T-helper 1 cell treated with Interleukin-12 subunit alpha and Interleukin-12 subunit beta and Interleukin-4 antibody, amounts not matched to agents 30 μg/mL and 1 μg/mL, for 36 hours (primary cell): ENCODE results near the gene PKNOX2.
"Not testable (repeated sequence)": the region's sequence is repeated elsewhere in the genome, so short reads cannot be mapped to it uniquely, and the experiment has no call there.

Source experiments
- H3K27ac Mint-ChIP-seq: one replicate; pipeline ENCODE4 v1.8.0; 2021; ENCODE audit warnings: mild to moderate bottlenecking, mixed read lengths
- H3K27me3 Mint-ChIP-seq: one replicate; pipeline ENCODE4 v1.8.0; 2021; ENCODE audit warnings: low read depth, mixed read lengths
- H3K36me3 Mint-ChIP-seq: one replicate; pipeline ENCODE4 v1.8.0; 2021; ENCODE audit warnings: low read depth, mixed read lengths
- H3K4me1 Mint-ChIP-seq: one replicate; pipeline ENCODE4 v1.8.0; 2021; ENCODE audit warnings: low read depth, mixed read lengths
- H3K4me3 Mint-ChIP-seq: one replicate; pipeline ENCODE4 v1.8.0; 2021; ENCODE audit warnings: mild to moderate bottlenecking, moderate library complexity, mixed read lengths
- H3K9me3 Mint-ChIP-seq: one replicate; pipeline ENCODE4 v1.8.0; 2021; ENCODE audit warnings: mixed read lengths

PKNOX2 gene

GRCh38 chr11:125218336-125218735, 53.8 kb downstream of the PKNOX2 start:
- Mint-ChIP-seq H3K27me3 (peaks cover 6% of the 10 kb centered on the region), H3K4me1 (no peaks in the 10 kb centered on the region), H3K4me3 (no peak overlapping the region), H3K27ac (no peak overlapping the region), H3K36me3 (no peaks in the 10 kb centered on the region), H3K9me3 (no peaks in the 10 kb centered on the region)

- Mint-ChIP-seq H3K9me3 (no peaks in the 10 kb centered on the region), H3K27me3 (peaks cover 5% of the 10 kb centered on the region), H3K27ac (no peak overlapping the region), H3K4me1 (no peaks in the 10 kb centered on the region), H3K36me3 (no peaks in the 10 kb centered on the region), H3K4me3 (no peak overlapping the region)
Observed at GRCh38 chr11:125221461-125221860, 56.9 kb downstream of the PKNOX2 start.

GRCh38 chr11:125222494-125222893, 57.9 kb downstream of the PKNOX2 start:
- H3K4me1 Mint-ChIP-seq = no peaks in the 10 kb centered on the region
- H3K27me3 Mint-ChIP-seq = no peaks in the 10 kb centered on the region
- no peak overlapping the region for H3K4me3 Mint-ChIP-seq
- H3K9me3 Mint-ChIP-seq = no peaks in the 10 kb centered on the region
- H3K36me3 Mint-ChIP-seq = no peaks in the 10 kb centered on the region
- no peak overlapping the region for H3K27ac Mint-ChIP-seq

GRCh38 chr11:125223161-125223560, 58.6 kb downstream of the PKNOX2 start:
- not testable (repeated sequence) for H3K27ac Mint-ChIP-seq, H3K9me3 Mint-ChIP-seq, H3K4me3 Mint-ChIP-seq, H3K36me3 Mint-ChIP-seq, H3K27me3 Mint-ChIP-seq, H3K4me1 Mint-ChIP-seq

- Mint-ChIP-seq H3K27me3 (no peaks in the 10 kb centered on the region), H3K36me3 (no peaks in the 10 kb centered on the region), H3K4me3 (no peak overlapping the region), H3K27ac (no peak overlapping the region), H3K4me1 (no peaks in the 10 kb centered on the region), H3K9me3 (no peaks in the 10 kb centered on the region)
Observed at GRCh38 chr11:125223901-125224361, 59.4 kb downstream of the PKNOX2 start.

- H3K9me3 Mint-ChIP-seq = no peaks in the 10 kb centered on the region
- H3K27me3 Mint-ChIP-seq = no peaks in the 10 kb centered on the region
- H3K4me3 Mint-ChIP-seq = no peak overlapping the region
- H3K4me1 Mint-ChIP-seq = no peaks in the 10 kb centered on the region
- H3K36me3 Mint-ChIP-seq = no peaks in the 10 kb centered on the region
- H3K27ac Mint-ChIP-seq = no peak overlapping the region
Observed at GRCh38 chr11:125224391-125225021, 60.0 kb downstream of the PKNOX2 start.

- Mint-ChIP-seq H3K4me1 (no peaks in the 10 kb centered on the region), H3K27ac (no peak overlapping the region), H3K27me3 (no peaks in the 10 kb centered on the region), H3K4me3 (no peak overlapping the region), H3K9me3 (no peaks in the 10 kb centered on the region), H3K36me3 (no peaks in the 10 kb centered on the region)
Observed at GRCh38 chr11:125225401-125225800, 60.9 kb downstream of the PKNOX2 start.

GRCh38 chr11:125226031-125226430, 61.5 kb downstream of the PKNOX2 start:
- Mint-ChIP-seq H3K36me3 (no peaks in the 10 kb centered on the region), H3K27ac (no peak overlapping the region), H3K27me3 (no peaks in the 10 kb centered on the region), H3K4me1 (no peaks in the 10 kb centered on the region), H3K9me3 (no peaks in the 10 kb centered on the region), H3K4me3 (no peak overlapping the region)

- H3K27ac Mint-ChIP-seq = no peak overlapping the region
- H3K4me1 Mint-ChIP-seq = no peaks in the 10 kb centered on the region
- H3K9me3 Mint-ChIP-seq = no peaks in the 10 kb centered on the region
- H3K4me3 Mint-ChIP-seq = no peak overlapping the region
- H3K27me3 Mint-ChIP-seq = no peaks in the 10 kb centered on the region
- no peaks in the 10 kb centered on the region for H3K36me3 Mint-ChIP-seq
Observed at GRCh38 chr11:125226706-125227105, 62.2 kb downstream of the PKNOX2 start.

GRCh38 chr11:125227151-125227550, 62.6 kb downstream of the PKNOX2 start:
- Mint-ChIP-seq H3K36me3 (no peaks in the 10 kb centered on the region), H3K27me3 (no peaks in the 10 kb centered on the region), H3K9me3 (no peaks in the 10 kb centered on the region), H3K4me3 (no peak overlapping the region), H3K27ac (no peak overlapping the region), H3K4me1 (no peaks in the 10 kb centered on the region)

GRCh38 chr11:125228445-125228844, 63.9 kb downstream of the PKNOX2 start:
- Mint-ChIP-seq H3K27me3 (no peaks in the 10 kb centered on the region), H3K4me3 (no peak overlapping the region), H3K27ac (no peak overlapping the region)

GRCh38 chr11:125228993-125229392, 64.4 kb downstream of the PKNOX2 start:
- no peaks in the 10 kb centered on the region for H3K9me3 Mint-ChIP-seq
- H3K4me1 Mint-ChIP-seq = no peaks in the 10 kb centered on the region
- no peaks in the 10 kb centered on the region for H3K27me3 Mint-ChIP-seq
- no peak overlapping the region for H3K27ac Mint-ChIP-seq
- H3K4me3 Mint-ChIP-seq = no peak overlapping the region
- no peaks in the 10 kb centered on the region for H3K36me3 Mint-ChIP-seq

More at GRCh38 chr11:125228445-125228844, 63.9 kb downstream of the PKNOX2 start:
- no peaks in the 10 kb centered on the region for H3K9me3 Mint-ChIP-seq
- H3K36me3 Mint-ChIP-seq = no peaks in the 10 kb centered on the region
- no peaks in the 10 kb centered on the region for H3K4me1 Mint-ChIP-seq

GRCh38 chr11:125229916-125230315, 65.4 kb downstream of the PKNOX2 start:
- Mint-ChIP-seq H3K9me3 (no peaks in the 10 kb centered on the region), H3K4me1 (no peaks in the 10 kb centered on the region)

GRCh38 chr11:125233116-125233515, 68.6 kb downstream of the PKNOX2 start:
- Mint-ChIP-seq H3K4me3 (no peak overlapping the region), H3K27ac (no peak overlapping the region), H3K36me3 (no peaks in the 10 kb centered on the region), H3K9me3 (no peaks in the 10 kb centered on the region), H3K4me1 (no peaks in the 10 kb centered on the region), H3K27me3 (peaks cover 6% of the 10 kb centered on the region)

More at GRCh38 chr11:125229916-125230315, 65.4 kb downstream of the PKNOX2 start:
- Mint-ChIP-seq H3K4me3 (no peak overlapping the region), H3K27me3 (no peaks in the 10 kb centered on the region), H3K36me3 (no peaks in the 10 kb centered on the region), H3K27ac (no peak overlapping the region)

- H3K36me3 Mint-ChIP-seq = no peaks in the 10 kb centered on the region
- H3K9me3 Mint-ChIP-seq = no peaks in the 10 kb centered on the region
- H3K4me3 Mint-ChIP-seq = no peak overlapping the region
- no peaks in the 10 kb centered on the region for H3K4me1 Mint-ChIP-seq
- H3K27ac Mint-ChIP-seq = no peak overlapping the region
- peaks cover 6% of the 10 kb centered on the region for H3K27me3 Mint-ChIP-seq
Observed at GRCh38 chr11:125233736-125234275, 69.3 kb downstream of the PKNOX2 start.
